C4-2B (cell line): ENCODE measurements around the gene FHIT.

Source experiments
- H3K27ac ChIP-seq: fragments of 450-650 bp; 2 replicates; pipeline ENCODE4 v1.5.1; 2017
- CTCF ChIP-seq: fragments of 450-650 bp; conservative IDR thresholded peaks from 2 replicates; pipeline ENCODE4 v1.5.1; 2017; ENCODE audit warnings: mild to moderate bottlenecking
- ZFX ChIP-seq: fragments of 450-650 bp; IDR thresholded peaks from 2 replicates; pipeline ENCODE4 v1.6.1; 2017

The FHIT gene

GRCh38 chr3:60417576-60417975 is 833.7 kb downstream of the FHIT start:
- no peak overlapping the region for H3K27ac ChIP-seq
- no peak for TF ChIP-seq CTCF
- TF ChIP-seq ZFX: no peak

- TF ChIP-seq CTCF: no peak
- no peak for TF ChIP-seq ZFX
- no peak overlapping the region for H3K27ac ChIP-seq
Measured at GRCh38 chr3:60414011-60414410, 837.2 kb downstream of the FHIT start.

- TF ChIP-seq ZFX (no peak), CTCF (no peak)
- no peak overlapping the region for H3K27ac ChIP-seq
Measured at GRCh38 chr3:60413551-60413950, 837.7 kb downstream of the FHIT start.

GRCh38 chr3:60403866-60404265 is 847.4 kb downstream of the FHIT start:
- H3K27ac ChIP-seq: no peak overlapping the region
- no peak for TF ChIP-seq CTCF

GRCh38 chr3:60402931-60403330 is 848.3 kb downstream of the FHIT start:
- H3K27ac ChIP-seq: no peak overlapping the region
- TF ChIP-seq ZFX (no peak), CTCF (no peak)

- H3K27ac ChIP-seq: no peak overlapping the region
- TF ChIP-seq CTCF (no peak), ZFX (no peak)
Measured at GRCh38 chr3:60399861-60400845, 851.1 kb downstream of the FHIT start.

GRCh38 chr3:60399292-60399691 is 852.0 kb downstream of the FHIT start:
- no peak overlapping the region for H3K27ac ChIP-seq
- no peak for TF ChIP-seq ZFX
- no peak for TF ChIP-seq CTCF
